Keratinocyte (primary cell): ENCODE results near the gene SYTL1.

Source experiments
- EZH2 ChIP-seq: IDR thresholded peaks from one replicate; pipeline ENCODE4 v1.6.1; 2012; ENCODE audit warnings: inconsistent platforms, mild to moderate bottlenecking, low read length, moderate library complexity
- TF ChIP-seq, protein P1 (sequence below), 3 experiments: IDR thresholded peaks in 1 of 3; conservative IDR thresholded peaks in 1 of 3; optimal IDR thresholded peaks in 1 of 3; 2 replicates in 2 of 3; 3 replicates in 1 of 3; pipeline versions ENCODE3 to v1.5.1; 2011; ENCODE audit warnings: low read length in 3 of 3, mild to moderate bottlenecking in 3 of 3, moderate library complexity in 2 of 3, control low read depth in 1 of 3, inconsistent platforms in 1 of 3; ENCODE audit not compliant: insufficient read depth in 2 of 3; ENCODE audit errors: extremely low read depth in 1 of 3

DNA sequence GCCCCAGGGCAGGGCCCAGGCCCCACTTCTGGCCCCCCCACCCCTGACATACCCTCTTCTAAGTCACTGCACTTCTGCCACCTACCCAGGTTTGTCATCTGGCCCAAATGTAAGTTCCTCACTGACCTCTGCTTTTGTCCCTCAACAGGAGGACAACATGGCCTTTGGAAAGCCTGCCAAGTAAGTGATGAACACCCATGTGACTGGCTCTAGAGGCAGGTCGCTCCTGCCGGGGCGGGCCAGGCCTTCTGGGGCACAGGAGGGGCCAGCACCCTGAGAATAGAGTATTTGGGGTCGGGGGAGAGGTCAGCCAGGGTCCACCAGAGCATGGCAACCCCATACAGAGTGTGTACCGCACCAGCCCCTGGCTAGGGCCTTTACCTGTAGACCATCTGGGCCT lies 9.9 kb upstream of the SYTL1 start:
- TF ChIP-seq EZH2 = no peak
- TF ChIP-seq, protein P1, sequence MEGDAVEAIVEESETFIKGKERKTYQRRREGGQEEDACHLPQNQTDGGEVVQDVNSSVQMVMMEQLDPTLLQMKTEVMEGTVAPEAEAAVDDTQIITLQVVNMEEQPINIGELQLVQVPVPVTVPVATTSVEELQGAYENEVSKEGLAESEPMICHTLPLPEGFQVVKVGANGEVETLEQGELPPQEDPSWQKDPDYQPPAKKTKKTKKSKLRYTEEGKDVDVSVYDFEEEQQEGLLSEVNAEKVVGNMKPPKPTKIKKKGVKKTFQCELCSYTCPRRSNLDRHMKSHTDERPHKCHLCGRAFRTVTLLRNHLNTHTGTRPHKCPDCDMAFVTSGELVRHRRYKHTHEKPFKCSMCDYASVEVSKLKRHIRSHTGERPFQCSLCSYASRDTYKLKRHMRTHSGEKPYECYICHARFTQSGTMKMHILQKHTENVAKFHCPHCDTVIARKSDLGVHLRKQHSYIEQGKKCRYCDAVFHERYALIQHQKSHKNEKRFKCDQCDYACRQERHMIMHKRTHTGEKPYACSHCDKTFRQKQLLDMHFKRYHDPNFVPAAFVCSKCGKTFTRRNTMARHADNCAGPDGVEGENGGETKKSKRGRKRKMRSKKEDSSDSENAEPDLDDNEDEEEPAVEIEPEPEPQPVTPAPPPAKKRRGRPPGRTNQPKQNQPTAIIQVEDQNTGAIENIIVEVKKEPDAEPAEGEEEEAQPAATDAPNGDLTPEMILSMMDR (optimal IDR thresholded peaks at IDR 0.05 in 1 of 3, IDR thresholded peaks at IDR 0.05 in 1 of 3, conservative IDR thresholded peaks at IDR 0.05 in 1 of 3; ENCODE audit: extremely low read depth in 1 of 3, insufficient read depth in 2 of 3, low read length in 3 of 3) = no peak
